ENCODE results near the gene ADAM12. TPM values are rescaled to one million over a fixed set of nuclear protein-coding genes. Genes with fewer than 3 reads are reported as not detected.

ADAM12 gene
- total RNA-seq, 1 experiment from 2014 or later: not detected

DNA sequence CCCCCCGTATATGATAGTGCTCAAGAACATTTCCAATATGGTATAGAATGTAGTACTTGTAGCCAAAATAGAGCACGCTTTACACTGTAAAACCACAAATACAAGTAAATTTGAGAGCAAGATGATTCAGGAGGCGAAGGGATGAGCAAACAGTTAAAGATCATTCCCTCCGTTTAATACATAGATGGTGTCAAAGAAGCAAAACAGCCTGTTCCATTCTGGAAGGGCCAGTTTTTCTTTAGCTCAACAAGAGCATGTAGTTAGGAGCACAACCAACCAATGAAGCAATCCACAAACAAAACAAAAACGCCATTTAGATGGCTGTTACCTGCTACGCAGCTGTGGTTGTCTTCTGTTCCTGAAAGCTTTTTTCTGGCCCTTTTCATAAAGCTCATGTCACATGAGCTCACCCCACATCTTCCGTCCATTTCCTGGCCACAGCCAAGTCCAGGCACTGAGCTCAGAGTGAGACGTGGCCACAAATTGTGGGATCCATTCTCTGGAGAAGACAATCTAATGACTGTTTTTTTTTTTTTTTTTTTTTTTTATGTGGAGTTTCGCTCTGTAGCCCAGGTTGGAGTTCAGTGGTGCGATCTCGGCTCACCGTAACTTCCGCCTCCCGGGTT is 306.3 kb downstream of the ADAM12 start (continued):
- TF ChIP-seq, protein P1, sequence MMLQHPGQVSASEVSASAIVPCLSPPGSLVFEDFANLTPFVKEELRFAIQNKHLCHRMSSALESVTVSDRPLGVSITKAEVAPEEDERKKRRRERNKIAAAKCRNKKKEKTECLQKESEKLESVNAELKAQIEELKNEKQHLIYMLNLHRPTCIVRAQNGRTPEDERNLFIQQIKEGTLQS (IDR thresholded peaks at IDR 0.05): no peak
- no peak for TF ChIP-seq SP1 (IDR thresholded peaks at IDR 0.05; ENCODE audit: low read depth)

DNA sequence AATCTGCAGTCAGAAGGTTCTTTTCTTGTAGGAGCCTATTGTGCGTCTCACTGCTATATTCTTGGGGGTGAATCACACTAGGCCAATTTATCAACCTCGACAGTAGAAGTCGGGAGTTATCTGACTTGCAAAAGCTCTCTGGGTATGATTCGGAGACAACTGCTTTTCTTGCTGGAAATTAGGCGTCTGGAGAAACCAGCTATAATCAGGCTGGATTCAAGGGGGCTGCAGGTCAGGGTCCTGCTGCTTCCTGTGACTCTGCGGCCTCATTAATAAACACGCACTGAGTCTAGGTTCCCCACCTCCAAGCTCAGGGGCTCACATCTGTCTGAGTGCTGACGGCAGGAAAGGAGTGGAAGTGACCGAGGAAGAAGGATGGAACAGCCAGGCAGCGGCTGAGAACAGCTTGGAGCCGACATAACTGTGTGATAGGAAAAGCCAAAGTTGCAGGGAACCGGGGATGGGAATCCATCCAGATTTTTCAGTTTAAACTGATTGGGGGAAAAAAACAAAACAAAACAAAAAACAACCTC is 307.3 kb downstream of the ADAM12 start:
- ChIA-PET RAD21 (ENCODE audit: low non-redundant PET in 1 of 2, low total read pairs in 2 of 2, uncharacterized antibody in 2 of 2, unreplicated experiment in 2 of 2) (no interaction called here), POLR2A (no interaction called here), CTCF (no interaction called here)
- Histone ChIP-seq H3K4me3 (replicated peaks in 1 of 2; ENCODE audit: low read depth in 1 of 2, low read length in 2 of 2) (no peak overlapping the region), H2AFZ (ENCODE audit: low read depth, low read length, poor library complexity, severe bottlenecking) (no peak overlapping the region), H3K4me1 (ENCODE audit: control insufficient read depth in 1 of 2, insufficient read depth in 2 of 2, low read length in 2 of 2) (no peaks in the 10 kb centered on the region), H3K9ac (ENCODE audit: low read length) (no peak overlapping the region), H3K36me3 (ENCODE audit: control insufficient read depth in 1 of 2, insufficient read depth in 2 of 2, low read length in 2 of 2) (no peaks in the 10 kb centered on the region), H3K27me3 (ENCODE audit: insufficient read depth, low read length) (peaks cover 44% of the 10 kb centered on the region), H3K27ac (ENCODE audit: low read depth, low read length) (no peak overlapping the region), H3K79me2 (ENCODE audit: insufficient read depth, low read length) (no peaks in the 10 kb centered on the region), H3K4me2 (ENCODE audit: low read length) (no peak overlapping the region), H4K20me1 (ENCODE audit: insufficient read depth) (no peaks in the 10 kb centered on the region), H3K9me2 (ENCODE audit: insufficient read depth) (no peaks in the 10 kb centered on the region), H3K9me3 (ENCODE audit: control insufficient read depth in 1 of 2, insufficient read depth in 1 of 2, low read depth in 1 of 2, low read length in 2 of 2) (no peaks in the 10 kb centered on the region)
- no TSS peak for BruUV-seq (replicated peaks)
- TF ChIP-seq RAD21 (IDR thresholded peaks at IDR 0.05; ENCODE audit: low read depth): no peak
- no peak for TF ChIP-seq EZH2 (IDR thresholded peaks at IDR 0.05)
- TF ChIP-seq EZH2phosphoT487 (IDR thresholded peaks at IDR 0.05; ENCODE audit: borderline replicate concordance): no peak
- no peak for TF ChIP-seq POLR2A (IDR thresholded peaks at IDR 0.05; ENCODE audit: borderline replicate concordance, extremely low read depth, insufficient read depth, insufficient read length)
- TF ChIP-seq YY1 (IDR thresholded peaks at IDR 0.05; ENCODE audit: extremely low read depth, insufficient replicate concordance, low read depth, low read length): no peak
- no peak for TF ChIP-seq ZFX (IDR thresholded peaks at IDR 0.05)
- no peak for TF ChIP-seq JUND (IDR thresholded peaks at IDR 0.05)
- TF ChIP-seq, protein P1 (IDR thresholded peaks at IDR 0.05): no peak
- TF ChIP-seq SP1 (IDR thresholded peaks at IDR 0.05; ENCODE audit: low read depth): no peak
- no peak for TF ChIP-seq SIN3A (IDR thresholded peaks at IDR 0.05; ENCODE audit: low read depth)
- TF ChIP-seq POLR2AphosphoS5 (IDR thresholded peaks at IDR 0.05; ENCODE audit: low read depth, low read length): no peak
- no peak for TF ChIP-seq REST (IDR thresholded peaks at IDR 0.05; ENCODE audit: low read depth)
- TF ChIP-seq ELF1 (IDR thresholded peaks at IDR 0.05; ENCODE audit: borderline replicate concordance, low read depth): no peak
- DNase-seq (ENCODE audit: low read depth, low spot score) (no peak), ATAC-seq (no peak)
- intact Hi-C loops (cut with micrococcal nuclease): no loop called here
